SU-DHL-6 (cell line): ENCODE measurements around the gene CAPN14.

Experiments used
- H2AFZ ChIP-seq: fragments of 200-600 bp; sonication (generic); 2 replicates; pipeline ENCODE4 v1.6.1; 2014; ENCODE audit warnings: low read depth, mild to moderate bottlenecking, moderate library complexity, mixed read lengths, antibody characterized with exemption, low read length; ENCODE audit not compliant: severe bottlenecking
- H3F3A ChIP-seq: fragments of 200-600 bp; shearing (Covaris generic); 2 replicates; pipeline ENCODE4 v1.6.0; 2016; ENCODE audit warnings: antibody characterized with exemption, mild to moderate bottlenecking; ENCODE audit not compliant: insufficient read depth
- H3K27ac ChIP-seq: fragments of 200-600 bp; sonication (generic); 2 replicates; pipeline ENCODE4 v1.5.1; 2016; ENCODE audit warnings: low read depth, mild to moderate bottlenecking, low read length, moderate library complexity, mixed read lengths
- H3K27me3 ChIP-seq: fragments of 200-600 bp; sonication (generic), shearing (Covaris generic); 2 replicates; pipeline ENCODE4 v1.6.0; 2014; ENCODE audit warnings: mild to moderate bottlenecking, low read length
- H3K36me3 ChIP-seq: fragments of 200-600 bp; sonication (generic); 2 replicates; pipeline ENCODE4 v1.6.1; 2014; ENCODE audit warnings: mild to moderate bottlenecking, low read length, mixed read lengths
- H3K4me2 ChIP-seq: fragments of 300-600, 200-600 bp; shearing (Covaris generic), sonication (generic); 2 replicates; pipeline ENCODE4 v1.6.0; 2014; ENCODE audit warnings: low read length, low read depth, mild to moderate bottlenecking; ENCODE audit not compliant: poor library complexity, severe bottlenecking
- H3K4me3 ChIP-seq: fragments of 200-600 bp; sonication (generic); 2 replicates; pipeline ENCODE4 v1.5.1; 2014; ENCODE audit warnings: antibody characterized with exemption, low read length, mild to moderate bottlenecking, mixed read lengths; ENCODE audit not compliant: insufficient read depth, poor library complexity, severe bottlenecking
- H3K79me2 ChIP-seq: fragments of 200-600 bp; sonication (generic); 2 replicates; pipeline ENCODE4 v1.6.1; 2014; ENCODE audit warnings: mild to moderate bottlenecking, low read length, moderate library complexity; ENCODE audit not compliant: insufficient read depth
- H3K9ac ChIP-seq: fragments of 200-600 bp; sonication (generic); 2 replicates; pipeline ENCODE4 v1.7.0; 2014; ENCODE audit warnings: mild to moderate bottlenecking, low read length
- H3K9me2 ChIP-seq: fragments of 200-600 bp; sonication (generic); replicated peaks from 2 replicates; pipeline ENCODE4 v1.6.1; 2014; ENCODE audit warnings: low read length; ENCODE audit not compliant: insufficient read depth
- H3K9me3 ChIP-seq: fragments of 200-600 bp; sonication (generic); 2 replicates; pipeline ENCODE4 v1.6.1; 2014; ENCODE audit warnings: low read length, mixed read lengths; ENCODE audit not compliant: insufficient read depth
- H4K20me1 ChIP-seq: fragments of 200-600 bp; sonication (generic); 2 replicates; pipeline ENCODE4 v1.6.1; 2014; ENCODE audit warnings: low read depth, mild to moderate bottlenecking, antibody characterized with exemption, low read length, moderate library complexity, mixed read lengths
- EZH2phosphoT487 ChIP-seq: fragments of 200-600 bp; sonication (generic), shearing (Covaris generic); conservative IDR thresholded peaks from 2 replicates; pipeline ENCODE4 v1.6.1; 2018; ENCODE audit warnings: mild to moderate bottlenecking, antibody characterized with exemption, low read length, moderate library complexity, mixed read lengths
- TF ChIP-seq, protein P1 (sequence below): fragments of 200-600 bp; sonication (generic); IDR thresholded peaks from one replicate; pipeline ENCODE4 v1.5.1; 2017; ENCODE audit warnings: antibody characterized with exemption, mild to moderate bottlenecking, low read length, moderate library complexity; ENCODE audit not compliant: insufficient read depth, poor library complexity, severe bottlenecking

CAPN14 gene

DNA sequence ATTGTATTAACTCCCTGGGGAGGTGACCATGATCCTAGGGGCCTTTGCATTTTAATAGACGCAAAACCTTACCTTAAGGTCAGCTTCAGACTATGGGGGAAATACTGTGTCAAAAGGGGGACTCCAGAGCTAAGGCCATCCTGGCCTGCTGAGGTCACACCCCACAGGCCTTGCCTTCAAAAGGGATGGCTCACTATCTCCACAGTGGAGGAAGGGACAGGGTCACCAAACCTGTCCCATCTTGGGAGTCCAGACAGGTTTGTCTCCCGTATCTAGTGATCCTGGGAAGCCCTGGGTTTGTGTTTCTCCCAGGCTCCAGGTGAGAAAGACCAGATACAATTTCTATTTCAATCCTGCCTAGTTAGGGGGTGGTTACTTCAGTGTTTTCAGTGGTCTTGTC, 24.9 kb downstream of the CAPN14 start:
- no peaks in the 10 kb centered on the region for H4K20me1 ChIP-seq
- H3F3A ChIP-seq = no peaks in the 10 kb centered on the region
- H2AFZ ChIP-seq = no peak overlapping the region
- no peak overlapping the region for H3K27ac ChIP-seq
- no peak overlapping the region for H3K4me2 ChIP-seq
- no peak overlapping the region for H3K4me3 ChIP-seq
- H3K36me3 ChIP-seq = no peaks in the 10 kb centered on the region
- H3K9ac ChIP-seq = no peak overlapping the region
- no peaks in the 10 kb centered on the region for H3K79me2 ChIP-seq
- H3K9me2 ChIP-seq = no peaks in the 10 kb centered on the region
- H3K9me3 ChIP-seq = no peaks in the 10 kb centered on the region
- TF ChIP-seq EZH2phosphoT487 = no peak
- no peaks in the 10 kb centered on the region for H3K27me3 ChIP-seq

DNA sequence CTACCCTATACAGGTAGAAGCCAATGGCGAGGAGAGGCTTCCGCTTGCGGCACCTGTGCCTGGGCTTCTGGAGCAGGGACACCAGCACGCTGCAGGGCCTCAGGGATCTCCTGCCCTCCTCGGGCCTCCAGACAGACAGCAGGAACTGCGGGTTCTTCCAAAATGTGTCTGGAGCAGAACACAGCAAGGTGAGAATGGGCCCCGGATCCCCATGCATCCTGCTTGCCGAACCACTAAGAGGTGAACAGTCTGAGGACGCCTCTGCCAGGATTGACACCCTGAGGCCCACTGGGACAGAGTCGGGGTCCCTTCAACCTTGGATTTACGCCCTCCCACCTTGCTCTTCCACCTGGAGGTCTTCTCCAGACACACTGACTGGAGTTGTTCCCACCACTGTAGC, 25.4 kb downstream of the CAPN14 start:
- Histone ChIP-seq H3K9me2 (no peaks in the 10 kb centered on the region), H3K9ac (no peak overlapping the region), H3K79me2 (no peaks in the 10 kb centered on the region), H4K20me1 (no peaks in the 10 kb centered on the region), H3K27me3 (no peaks in the 10 kb centered on the region), H3K27ac (no peak overlapping the region), H3K4me3 (no peak overlapping the region), H3K36me3 (no peaks in the 10 kb centered on the region), H3F3A (no peaks in the 10 kb centered on the region), H2AFZ (no peak overlapping the region), H3K9me3 (no peaks in the 10 kb centered on the region), H3K4me2 (no peak overlapping the region)
- no peak for TF ChIP-seq EZH2phosphoT487
- TF ChIP-seq, protein P1, sequence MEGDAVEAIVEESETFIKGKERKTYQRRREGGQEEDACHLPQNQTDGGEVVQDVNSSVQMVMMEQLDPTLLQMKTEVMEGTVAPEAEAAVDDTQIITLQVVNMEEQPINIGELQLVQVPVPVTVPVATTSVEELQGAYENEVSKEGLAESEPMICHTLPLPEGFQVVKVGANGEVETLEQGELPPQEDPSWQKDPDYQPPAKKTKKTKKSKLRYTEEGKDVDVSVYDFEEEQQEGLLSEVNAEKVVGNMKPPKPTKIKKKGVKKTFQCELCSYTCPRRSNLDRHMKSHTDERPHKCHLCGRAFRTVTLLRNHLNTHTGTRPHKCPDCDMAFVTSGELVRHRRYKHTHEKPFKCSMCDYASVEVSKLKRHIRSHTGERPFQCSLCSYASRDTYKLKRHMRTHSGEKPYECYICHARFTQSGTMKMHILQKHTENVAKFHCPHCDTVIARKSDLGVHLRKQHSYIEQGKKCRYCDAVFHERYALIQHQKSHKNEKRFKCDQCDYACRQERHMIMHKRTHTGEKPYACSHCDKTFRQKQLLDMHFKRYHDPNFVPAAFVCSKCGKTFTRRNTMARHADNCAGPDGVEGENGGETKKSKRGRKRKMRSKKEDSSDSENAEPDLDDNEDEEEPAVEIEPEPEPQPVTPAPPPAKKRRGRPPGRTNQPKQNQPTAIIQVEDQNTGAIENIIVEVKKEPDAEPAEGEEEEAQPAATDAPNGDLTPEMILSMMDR = no peak

DNA sequence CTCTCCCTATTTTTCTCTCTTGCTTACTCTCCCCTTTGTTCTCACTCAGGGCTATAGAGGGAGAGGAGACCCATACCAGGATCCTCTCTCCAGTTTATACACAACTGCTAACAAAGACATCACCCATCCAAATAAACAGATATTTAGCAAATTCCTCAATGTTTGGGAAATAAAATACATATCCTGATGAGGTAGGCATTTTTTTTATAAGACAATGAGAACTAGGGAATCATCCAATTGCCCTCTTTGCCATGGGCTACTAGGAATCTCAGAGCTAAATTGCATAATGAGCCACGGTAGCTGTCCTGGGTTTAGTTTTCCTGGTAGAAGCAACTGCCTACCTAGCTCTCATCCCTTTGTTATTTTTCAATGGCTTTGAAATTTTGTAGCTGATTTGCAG, 27.1 kb downstream of the CAPN14 start:
- H3K9me3 ChIP-seq = no peaks in the 10 kb centered on the region

DNA sequence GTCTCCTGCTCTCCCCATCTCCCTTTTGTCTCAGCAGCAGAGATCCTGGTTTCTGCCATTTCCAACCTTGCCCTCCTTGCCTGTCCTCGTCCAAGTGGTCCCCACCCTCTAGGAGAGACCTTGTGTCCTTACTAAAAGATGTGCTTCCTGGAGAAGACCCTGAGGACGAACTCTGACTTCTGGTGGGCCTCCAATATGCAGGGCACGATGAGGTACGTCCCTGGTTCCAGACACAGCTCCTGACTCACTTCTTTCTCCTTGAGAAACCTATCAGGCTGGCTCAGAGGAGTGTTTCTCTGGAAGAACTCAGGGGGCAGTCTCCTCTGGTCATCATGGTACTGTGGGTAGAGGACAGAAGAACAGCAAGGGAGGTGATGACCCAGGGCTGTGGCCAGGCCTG, 28.2 kb downstream of the CAPN14 start:
- H2AFZ ChIP-seq = no peak overlapping the region
- H3K79me2 ChIP-seq = no peaks in the 10 kb centered on the region
- H3K9me3 ChIP-seq = 0 out of 2 replicates have a peak, but pooled peaks cover 1% of the 10 kb centered on the region
- no peak overlapping the region for H3K4me3 ChIP-seq
- no peaks in the 10 kb centered on the region for H3K9me2 ChIP-seq
- no peak overlapping the region for H3K27ac ChIP-seq
- no peaks in the 10 kb centered on the region for H3K36me3 ChIP-seq
- H3K4me2 ChIP-seq = no peak overlapping the region
- H3F3A ChIP-seq = no peaks in the 10 kb centered on the region
- no peak for TF ChIP-seq EZH2phosphoT487
- TF ChIP-seq, protein P1 = no peak
- H4K20me1 ChIP-seq = no peaks in the 10 kb centered on the region
- no peaks in the 10 kb centered on the region for H3K27me3 ChIP-seq
- no peak overlapping the region for H3K9ac ChIP-seq

More for the DNA sequence above, 27.1 kb downstream of the CAPN14 start:
- H3K4me3 ChIP-seq = no peak overlapping the region
- H3K36me3 ChIP-seq = no peaks in the 10 kb centered on the region
- no peak overlapping the region for H3K9ac ChIP-seq
- TF ChIP-seq EZH2phosphoT487 = no peak
- TF ChIP-seq, protein P1 = no peak
- no peak overlapping the region for H3K4me2 ChIP-seq
- no peak overlapping the region for H2AFZ ChIP-seq
- no peaks in the 10 kb centered on the region for H3K9me2 ChIP-seq
- no peaks in the 10 kb centered on the region for H3F3A ChIP-seq
- H3K27me3 ChIP-seq = no peaks in the 10 kb centered on the region
- no peaks in the 10 kb centered on the region for H4K20me1 ChIP-seq
- no peak overlapping the region for H3K27ac ChIP-seq
- no peaks in the 10 kb centered on the region for H3K79me2 ChIP-seq
